HepG2 (cell line): Measurements from ENCODE around the gene GNG3. TPM values are rescaled to one million over a fixed set of nuclear protein-coding genes. Genes with fewer than 3 reads are reported as not detected.

Experiments used
- ATAC-seq: fragments of 200-7000 bp; cut with Tn5 transposase; 3 replicates; pipeline ENCODE4 v1.9.1; 2020; ENCODE audit warnings: mild to moderate bottlenecking, moderate library complexity
- BruUV-seq: library from RNA; stranded (reverse); fragments of 400-500 nt; replicated peaks from 2 replicates; lab custom pipeline; 2021; lab: Mats Ljungman, UMichigan
- CTCF ChIA-PET: fragments of 300-600 bp; formaldehyde crosslinking; extraction: SDS; loops from one replicate; lab custom pipeline; 2021; ENCODE audit warnings: low total read pairs, inconsistent platforms, low intra/inter-chr PET ratio; lab: Yijun Ruan, JAX
- POLR2A ChIA-PET: fragments of 350-600 bp; sonication (Branson Sonifier 250); formaldehyde crosslinking; loops from one replicate; lab custom pipeline; 2020; ENCODE audit warnings: antibody characterized with exemption, inconsistent platforms; lab: Yijun Ruan, JAX
- DNase-seq: peaks from one replicate; pipeline ENCODE4 v3.0.0-alpha.2; 2015; ENCODE audit warnings: low spot score
- FAIRE-seq: peaks from 3 replicates; lab custom pipeline; 2011; peaks lifted over from hg19 to GRCh38; lab: Jason Lieb, UNC
- H2AFZ ChIP-seq: one replicate; pipeline ENCODE4 v1.6.1; 2011; ENCODE audit warnings: low read length, inconsistent platforms
- H3K27ac ChIP-seq: fragments of 300-600 bp; 3 replicates; pipeline ENCODE4 v1.8.0; 2011; ENCODE audit warnings: mixed run types, mild to moderate bottlenecking, mixed read lengths, low read length, inconsistent platforms; ENCODE audit not compliant: insufficient read depth; ENCODE audit errors: extremely low read length
- H3K27me3 ChIP-seq, 2 experiments: fragments of 200-600 bp in 1 of 2; 2 replicates in 1 of 2; 3 replicates in 1 of 2; pipeline versions ENCODE4 v1.6.0 to v1.8.0; 2011; ENCODE audit warnings: low read length in 2 of 2, mild to moderate bottlenecking in 2 of 2, moderate library complexity in 2 of 2, inconsistent platforms in 1 of 2; ENCODE audit not compliant: insufficient read depth in 2 of 2, control insufficient read depth in 1 of 2
- H3K36me3 ChIP-seq, 2 experiments: fragments of 200-600 bp in 1 of 2; replicated peaks in 1 of 2; 2 replicates in 1 of 2; 3 replicates in 1 of 2; pipeline versions ENCODE4 v1.5.1 to v1.8.0; 2011; ENCODE audit warnings: low read length in 2 of 2, inconsistent platforms in 1 of 2; ENCODE audit not compliant: insufficient read depth in 2 of 2, control insufficient read depth in 1 of 2
- H3K4me1 ChIP-seq: 2 replicates; pipeline ENCODE4 v1.5.1; 2012; ENCODE audit warnings: low read length, inconsistent platforms; ENCODE audit not compliant: insufficient read depth
- H3K4me2 ChIP-seq: 2 replicates; pipeline ENCODE4 v1.6.0; 2011; ENCODE audit warnings: low read depth, low read length, inconsistent platforms
- H3K4me3 ChIP-seq, 3 experiments: fragments of 200-600 bp in 1 of 3; sonication (generic), shearing (Covaris generic) in 1 of 3; replicated peaks in 1 of 3; 2 replicates each; pipeline ENCODE4 v1.5.1; 2011 to 2016; ENCODE audit warnings: low read length in 3 of 3, inconsistent platforms in 2 of 3, low read depth in 2 of 3, mild to moderate bottlenecking in 2 of 3, control low read depth in 1 of 3, mixed read lengths in 1 of 3; ENCODE audit not compliant: insufficient read depth in 1 of 3
- H3K79me2 ChIP-seq: one replicate; pipeline ENCODE4 v1.6.1; 2011; ENCODE audit warnings: low read length, inconsistent platforms; ENCODE audit not compliant: insufficient read depth
- H3K9ac ChIP-seq: 2 replicates; pipeline ENCODE4 v1.6.0; 2011; ENCODE audit warnings: mild to moderate bottlenecking, low read depth, low read length, inconsistent platforms; ENCODE audit not compliant: insufficient read depth
- H3K9me3 ChIP-seq: 2 replicates; pipeline ENCODE4 v1.5.1; 2012; ENCODE audit warnings: mild to moderate bottlenecking, low read length
- H4K20me1 ChIP-seq: 2 replicates; pipeline ENCODE4 v1.6.0; 2011; ENCODE audit warnings: inconsistent platforms, mild to moderate bottlenecking, low read length, moderate library complexity; ENCODE audit not compliant: insufficient read depth
- ATRX ChIP-seq: sonication (generic); formaldehyde crosslinking; IDR thresholded peaks from 2 replicates; pipeline ENCODE4 v1.4.0; 2020; ENCODE audit warnings: missing genetic modification reagents, borderline replicate concordance
- FOXC1 ChIP-seq: sonication (generic); formaldehyde crosslinking; IDR thresholded peaks from 2 replicates; pipeline ENCODE4 v1.8.0; 2022; ENCODE audit warnings: mild to moderate bottlenecking, missing genetic modification reagents, borderline replicate concordance
- HES4 ChIP-seq: sonication (generic); formaldehyde crosslinking; IDR thresholded peaks from 2 replicates; pipeline ENCODE4 v1.9.0; 2021; ENCODE audit warnings: mild to moderate bottlenecking, missing genetic modification reagents, borderline replicate concordance
- JDP2 ChIP-seq: sonication (generic); formaldehyde crosslinking; IDR thresholded peaks from 2 replicates; pipeline ENCODE4 v1.8.1; 2022; ENCODE audit warnings: missing genetic modification reagents, borderline replicate concordance
- KDM5A ChIP-seq: fragments of 200-600 bp; sonication (generic); IDR thresholded peaks from 2 replicates; pipeline ENCODE4 v1.7.0; 2018; ENCODE audit warnings: antibody characterized with exemption, mild to moderate bottlenecking, low read length, borderline replicate concordance
- NFKB2 ChIP-seq: sonication (generic); formaldehyde crosslinking; IDR thresholded peaks from 2 replicates; pipeline ENCODE4 v1.4.0; 2020; ENCODE audit warnings: missing genetic modification reagents, borderline replicate concordance
- SALL2 ChIP-seq: sonication (generic); formaldehyde crosslinking; IDR thresholded peaks from 2 replicates; pipeline ENCODE4 v1.8.1; 2023; ENCODE audit warnings: mild to moderate bottlenecking, missing genetic modification reagents, inconsistent platforms
- ZBTB3 ChIP-seq: sonication (generic); formaldehyde crosslinking; IDR thresholded peaks from 2 replicates; pipeline ENCODE4 v1.4.0; 2020; ENCODE audit warnings: low read depth, mild to moderate bottlenecking, moderate library complexity, missing genetic modification reagents, borderline replicate concordance
- ZKSCAN1 ChIP-seq: fragments of 150-350 bp; IDR thresholded peaks from 2 replicates; pipeline ENCODE4 v1.6.1; 2014; ENCODE audit warnings: low read length
- ZNF142 ChIP-seq: sonication (generic); formaldehyde crosslinking; IDR thresholded peaks from 2 replicates; pipeline ENCODE4 v1.4.0; 2020; ENCODE audit warnings: missing genetic modification reagents
- ZNF274 ChIP-seq: sonication (generic); formaldehyde crosslinking; IDR thresholded peaks from 2 replicates; pipeline ENCODE4 v1.5.1; 2020; ENCODE audit warnings: mild to moderate bottlenecking, missing genetic modification reagents
- ZNF468 ChIP-seq: sonication (generic); formaldehyde crosslinking; IDR thresholded peaks from 2 replicates; pipeline ENCODE4 v1.8.0; 2022; ENCODE audit warnings: mild to moderate bottlenecking, moderate library complexity, missing genetic modification reagents
- ZNF672 ChIP-seq: sonication (generic); formaldehyde crosslinking; IDR thresholded peaks from 2 replicates; pipeline ENCODE4 v1.8.1; 2022; ENCODE audit warnings: missing genetic modification reagents
- ZNF7 ChIP-seq: IDR thresholded peaks from 2 replicates; pipeline ENCODE4 v1.6.1; 2016; ENCODE audit warnings: missing biosample characterization, missing genetic modification reagents
- WGBS: methylation state at CpG from one replicate; pipeline ENCODE4 v1.1.6; 2017; ENCODE audit warnings: low lambda C conversion rate; 5-methylcytosine and 5-hydroxymethylcytosine counted together
- in situ Hi-C: cut with HindIII; loops from 2 replicates; pipeline ENCODE4 v1.10.0; 2017; ENCODE audit warnings: low pct_unique_long_range_greater_than_20kb; ENCODE audit not compliant: extremely low pct_ligation_motif_present
- intact Hi-C: fragments of 100-400 bp; cut with micrococcal nuclease; formaldehyde crosslinking; loops from one replicate; pipeline ENCODE4 v1.10.0; 2022; ENCODE audit not compliant: unreplicated experiment
- polyA plus RNA-seq, 8 experiments: library from polyadenylated mRNA; depleted of rRNA in 3 of 8; stranded (reverse) in 7 of 8; unstranded in 1 of 8; fragments of >200 nt; fragmentation: Illumina TruSeq in 4 of 8; extraction: Trizol in 4 of 8; gene quantifications; 2 replicates each; pipeline versions ENCODE4 v1.2.1 to v1.2.3, GENCODE V29; 2011 to 2016; ENCODE audit warnings: low read depth in 4 of 8, missing spikeins in 1 of 8, mixed read lengths in 1 of 8; ENCODE audit not compliant: insufficient read depth in 1 of 8
- total RNA-seq, 5 experiments: library from RNA; depleted of rRNA; stranded (reverse); fragments of >200 nt; fragmentation: Illumina TruSeq; extraction: Trizol; gene quantifications; 2 replicates each; pipeline ENCODE4 v1.2.3, GENCODE V29; 2016; ENCODE audit warnings: low read depth in 1 of 5
- TF ChIP-seq, protein P1 (sequence below), 2 experiments: IDR thresholded peaks; 2 replicates each; pipeline ENCODE4 v1.6.1; 2011 to 2012; ENCODE audit warnings: low read length in 2 of 2, borderline replicate concordance in 1 of 2, low read depth in 1 of 2, mild to moderate bottlenecking in 1 of 2, moderate library complexity in 1 of 2

Gene GNG3
- total and polyA plus RNA-seq, 2 of the 13 experiments (the other 11 are each of a cell fraction or from before 2014, with no cell fraction given): not detected

- ATAC-seq: peak; percentile 62
- peak; percentile 64 for DNase-seq
- Histone ChIP-seq H3K36me3 (peaks cover 0 to 15% of the 10 kb centered on the region in 2 experiments; a peak in 2 of 5 replicates), H3K9ac (peak overlapping the region; percentile 91), H3K79me2 (peaks cover 35% of the 10 kb centered on the region), H3K4me3 (peak overlapping the region; percentile 69 to 97 (median 91)), H3K4me2 (peak overlapping the region; percentile 52), H3K27me3 (no peaks in the 10 kb centered on the region; a peak in 1 of 5 replicates), H3K27ac (peak overlapping the region; percentile 84), H2AFZ (no peak overlapping the region), H3K4me1 (peaks cover 41% of the 10 kb centered on the region), H4K20me1 (no peaks in the 10 kb centered on the region; the same call in none of the 2 replicates), H3K9me3 (no peaks in the 10 kb centered on the region)
- ChIA-PET POLR2A (interaction anchor here (0.7 to 4.5 kb wide), 40 partner anchors 10 to 271 kb away, joined by 3 to 186 read pairs (median 10); partner anchors contain the start of genes AHNAK, B3GAT3, EEF1G and GANAB), CTCF (no interaction called here)
- TSS peak; percentile 73 for BruUV-seq
- WGBS: 6% methylated on average over 8 of the region's 36 CpGs
- intact Hi-C loops (no loop called here), in situ Hi-C loops (no loop called here)
- no peak for FAIRE-seq
- TF ChIP-seq ZNF7 (CRISPR knock-in tag) (no peak), HES4 (CRISPR knock-in tag) (no peak), ATRX (CRISPR knock-in tag) (no peak), ZNF468 (CRISPR knock-in tag) (no peak), SALL2 (CRISPR knock-in tag) (peak; percentile 44; the same call in 1 of the 2 replicates), ZNF142 (CRISPR knock-in tag) (no peak), NFKB2 (CRISPR knock-in tag) (no peak), ZNF274 (CRISPR knock-in tag) (no peak), ZBTB3 (CRISPR knock-in tag) (no peak), JDP2 (CRISPR knock-in tag) (no peak), ZNF672 (no peak), KDM5A (peak; percentile 56; the same call in 1 of the 2 replicates), FOXC1 (CRISPR knock-in tag) (no peak), ZKSCAN1 (no peak)
- TF ChIP-seq, protein P1, sequence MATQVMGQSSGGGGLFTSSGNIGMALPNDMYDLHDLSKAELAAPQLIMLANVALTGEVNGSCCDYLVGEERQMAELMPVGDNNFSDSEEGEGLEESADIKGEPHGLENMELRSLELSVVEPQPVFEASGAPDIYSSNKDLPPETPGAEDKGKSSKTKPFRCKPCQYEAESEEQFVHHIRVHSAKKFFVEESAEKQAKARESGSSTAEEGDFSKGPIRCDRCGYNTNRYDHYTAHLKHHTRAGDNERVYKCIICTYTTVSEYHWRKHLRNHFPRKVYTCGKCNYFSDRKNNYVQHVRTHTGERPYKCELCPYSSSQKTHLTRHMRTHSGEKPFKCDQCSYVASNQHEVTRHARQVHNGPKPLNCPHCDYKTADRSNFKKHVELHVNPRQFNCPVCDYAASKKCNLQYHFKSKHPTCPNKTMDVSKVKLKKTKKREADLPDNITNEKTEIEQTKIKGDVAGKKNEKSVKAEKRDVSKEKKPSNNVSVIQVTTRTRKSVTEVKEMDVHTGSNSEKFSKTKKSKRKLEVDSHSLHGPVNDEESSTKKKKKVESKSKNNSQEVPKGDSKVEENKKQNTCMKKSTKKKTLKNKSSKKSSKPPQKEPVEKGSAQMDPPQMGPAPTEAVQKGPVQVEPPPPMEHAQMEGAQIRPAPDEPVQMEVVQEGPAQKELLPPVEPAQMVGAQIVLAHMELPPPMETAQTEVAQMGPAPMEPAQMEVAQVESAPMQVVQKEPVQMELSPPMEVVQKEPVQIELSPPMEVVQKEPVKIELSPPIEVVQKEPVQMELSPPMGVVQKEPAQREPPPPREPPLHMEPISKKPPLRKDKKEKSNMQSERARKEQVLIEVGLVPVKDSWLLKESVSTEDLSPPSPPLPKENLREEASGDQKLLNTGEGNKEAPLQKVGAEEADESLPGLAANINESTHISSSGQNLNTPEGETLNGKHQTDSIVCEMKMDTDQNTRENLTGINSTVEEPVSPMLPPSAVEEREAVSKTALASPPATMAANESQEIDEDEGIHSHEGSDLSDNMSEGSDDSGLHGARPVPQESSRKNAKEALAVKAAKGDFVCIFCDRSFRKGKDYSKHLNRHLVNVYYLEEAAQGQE (IDR thresholded peaks at IDR 0.05; ENCODE audit: borderline replicate concordance in 1 of 2, low read depth in 1 of 2, low read length in 2 of 2): no peak
These were observed 42.9 kb upstream of the GNG3 start for GRCh38 chr11:62664405-62665074.
